H1 (cell line): ENCODE results near the gene PHLDA1.

ENCODE experiments used
- CREB1 ChIP-seq: IDR thresholded peaks from 2 replicates; pipeline ENCODE4 v1.6.1; 2012; ENCODE audit warnings: inconsistent platforms
- CTCF ChIP-seq, 3 experiments: IDR thresholded peaks; 1 replicate in 2 of 3; 2 replicates in 1 of 3; pipeline versions ENCODE4 v1.5.1 to v1.6.1; 2011; ENCODE audit warnings: low read length in 3 of 3, mild to moderate bottlenecking in 3 of 3, inconsistent platforms in 2 of 3, low read depth in 1 of 3, moderate library complexity in 1 of 3; ENCODE audit not compliant: insufficient read depth in 1 of 3; ENCODE audit errors: control extremely low read depth in 1 of 3
- HDAC2 ChIP-seq, 2 experiments: fragments of 300-600 bp in 1 of 2; sonication (generic) in 1 of 2; IDR thresholded peaks; 2 replicates each; pipeline ENCODE4 v1.6.1; 2011 to 2012; ENCODE audit warnings: low read depth in 2 of 2, low read length in 2 of 2, mild to moderate bottlenecking in 2 of 2, moderate library complexity in 2 of 2, borderline replicate concordance in 1 of 2, inconsistent platforms in 1 of 2
- JUN ChIP-seq: IDR thresholded peaks from 2 replicates; pipeline ENCODE4 v1.6.1; 2011; ENCODE audit warnings: low read depth, mild to moderate bottlenecking, improper control_type of control experiment, low read length
- POLR2A ChIP-seq, 2 experiments: IDR thresholded peaks; 1 replicate in 1 of 2; 2 replicates in 1 of 2; pipeline ENCODE4 v1.6.1; 2011; ENCODE audit warnings: low read depth in 2 of 2, low read length in 2 of 2, mild to moderate bottlenecking in 2 of 2; ENCODE audit errors: control extremely low read depth in 1 of 2
- POLR2AphosphoS5 ChIP-seq: IDR thresholded peaks from 2 replicates; pipeline ENCODE4 v1.6.1; 2011; ENCODE audit warnings: low read depth, low read length
- SIN3A ChIP-seq, 2 experiments: IDR thresholded peaks in 1 of 2; conservative IDR thresholded peaks in 1 of 2; 2 replicates each; pipeline ENCODE4 v1.6.1; 2011 to 2012; ENCODE audit warnings: low read length in 2 of 2, improper control_type of control experiment in 1 of 2, low read depth in 1 of 2, mild to moderate bottlenecking in 1 of 2
- TAF1 ChIP-seq: IDR thresholded peaks from 2 replicates; pipeline ENCODE4 v1.6.1; 2011; ENCODE audit warnings: mild to moderate bottlenecking, low read depth, low read length
- USF2 ChIP-seq: IDR thresholded peaks from 2 replicates; pipeline ENCODE4 v1.6.1; 2011; ENCODE audit warnings: low read length, improper control_type of control experiment

- no peak for TF ChIP-seq CREB1
- TF ChIP-seq POLR2A (IDR thresholded peaks at IDR 0.05; ENCODE audit: control extremely low read depth in 1 of 2, low read depth in 2 of 2, low read length in 2 of 2), result no peak
- TF ChIP-seq CTCF (IDR thresholded peaks at IDR 0.05; ENCODE audit: control extremely low read depth in 1 of 3, insufficient read depth in 1 of 3, low read depth in 1 of 3, low read length in 3 of 3), result no peak
- no peak for TF ChIP-seq TAF1
- TF ChIP-seq POLR2AphosphoS5, result no peak
- TF ChIP-seq USF2, result no peak
- no peak for TF ChIP-seq HDAC2 (IDR thresholded peaks at IDR 0.05; ENCODE audit: borderline replicate concordance in 1 of 2, low read depth in 2 of 2, low read length in 2 of 2)
- no peak for TF ChIP-seq JUN
- TF ChIP-seq SIN3A (conservative IDR thresholded peaks at IDR 0.05 in 1 of 2, IDR thresholded peaks at IDR 0.05 in 1 of 2; ENCODE audit: low read depth in 1 of 2, low read length in 2 of 2), result no peak
Measured at GRCh38 chr12:75985566-75985965, 46.0 kb downstream of the PHLDA1 start.
